Measurements from ENCODE around the gene DLG4.

DNA sequence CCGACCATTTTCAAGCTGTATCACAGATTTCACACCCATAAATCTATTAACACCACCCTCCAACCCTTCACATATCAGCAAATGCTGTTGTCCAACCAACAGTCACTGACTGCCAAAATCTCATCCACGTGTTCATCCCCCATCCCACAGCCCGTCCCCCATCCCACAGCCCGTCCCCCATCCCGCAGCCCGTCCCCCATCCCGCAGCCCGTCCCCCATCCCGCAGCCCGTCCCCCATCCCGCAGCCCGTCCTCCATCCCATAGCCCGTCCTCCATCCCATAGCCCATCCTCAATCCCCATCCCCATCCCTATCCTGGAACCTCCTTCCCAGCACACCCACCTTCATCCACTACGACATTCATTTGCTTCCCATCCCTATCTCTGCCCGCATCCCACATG, 14.1 kb downstream of the DLG4 start:
- TF ChIP-seq, protein P1, sequence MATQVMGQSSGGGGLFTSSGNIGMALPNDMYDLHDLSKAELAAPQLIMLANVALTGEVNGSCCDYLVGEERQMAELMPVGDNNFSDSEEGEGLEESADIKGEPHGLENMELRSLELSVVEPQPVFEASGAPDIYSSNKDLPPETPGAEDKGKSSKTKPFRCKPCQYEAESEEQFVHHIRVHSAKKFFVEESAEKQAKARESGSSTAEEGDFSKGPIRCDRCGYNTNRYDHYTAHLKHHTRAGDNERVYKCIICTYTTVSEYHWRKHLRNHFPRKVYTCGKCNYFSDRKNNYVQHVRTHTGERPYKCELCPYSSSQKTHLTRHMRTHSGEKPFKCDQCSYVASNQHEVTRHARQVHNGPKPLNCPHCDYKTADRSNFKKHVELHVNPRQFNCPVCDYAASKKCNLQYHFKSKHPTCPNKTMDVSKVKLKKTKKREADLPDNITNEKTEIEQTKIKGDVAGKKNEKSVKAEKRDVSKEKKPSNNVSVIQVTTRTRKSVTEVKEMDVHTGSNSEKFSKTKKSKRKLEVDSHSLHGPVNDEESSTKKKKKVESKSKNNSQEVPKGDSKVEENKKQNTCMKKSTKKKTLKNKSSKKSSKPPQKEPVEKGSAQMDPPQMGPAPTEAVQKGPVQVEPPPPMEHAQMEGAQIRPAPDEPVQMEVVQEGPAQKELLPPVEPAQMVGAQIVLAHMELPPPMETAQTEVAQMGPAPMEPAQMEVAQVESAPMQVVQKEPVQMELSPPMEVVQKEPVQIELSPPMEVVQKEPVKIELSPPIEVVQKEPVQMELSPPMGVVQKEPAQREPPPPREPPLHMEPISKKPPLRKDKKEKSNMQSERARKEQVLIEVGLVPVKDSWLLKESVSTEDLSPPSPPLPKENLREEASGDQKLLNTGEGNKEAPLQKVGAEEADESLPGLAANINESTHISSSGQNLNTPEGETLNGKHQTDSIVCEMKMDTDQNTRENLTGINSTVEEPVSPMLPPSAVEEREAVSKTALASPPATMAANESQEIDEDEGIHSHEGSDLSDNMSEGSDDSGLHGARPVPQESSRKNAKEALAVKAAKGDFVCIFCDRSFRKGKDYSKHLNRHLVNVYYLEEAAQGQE (IDR thresholded peaks at IDR 0.05; ENCODE audit: low read depth): no peak
- TF ChIP-seq TAF1 (IDR thresholded peaks at IDR 0.05; ENCODE audit: low read depth) (no peak), EP300 (IDR thresholded peaks at IDR 0.05; ENCODE audit: borderline replicate concordance) (no peak), YY1 (IDR thresholded peaks at IDR 0.05; ENCODE audit: low read depth) (no peak), CREB1 (IDR thresholded peaks at IDR 0.05; ENCODE audit: low read depth) (no peak), TCF12 (IDR thresholded peaks at IDR 0.05; ENCODE audit: low read depth) (no peak), CEBPB (IDR thresholded peaks at IDR 0.05) (no peak), EGR1 (IDR thresholded peaks at IDR 0.05) (no peak), TEAD4 (IDR thresholded peaks at IDR 0.05) (no peak), FOXM1 (IDR thresholded peaks at IDR 0.05; ENCODE audit: borderline replicate concordance, low read depth) (no peak)

All from Ishikawa (cell line).